ENCODE results near the gene APOL3.
A peak's percentile ranks its signal among the peaks of the same experiment; 100 is the strongest.
"Not testable (repeated sequence)": the region's sequence is repeated elsewhere in the genome, so short reads cannot be mapped to it uniquely, and the experiment has no call there.

Gene APOL3

GRCh38 chr22:36160499-36160942, at the start of gene APOL3:
APOL3 (minus strand) TSS chr22:36160755; CDS start chr22:36149055, 11,700 bp downstream.
- DNase-seq, result no peak

- no peak for DNase-seq
These were observed 49.7 kb upstream of the APOL3 start for GRCh38 chr22:36210224-36210623.

GRCh38 chr22:36209488-36209908, 48.9 kb upstream of the APOL3 start:
- not testable (repeated sequence) for DNase-seq

GRCh38 chr22:36208914-36209313, 48.4 kb upstream of the APOL3 start:
- no peak for DNase-seq

GRCh38 chr22:36208162-36208765, 47.7 kb upstream of the APOL3 start:
- no peak for DNase-seq

- DNase-seq, result no peak
These were observed 45.7 kb upstream of the APOL3 start for GRCh38 chr22:36206255-36206654.

GRCh38 chr22:36205573-36205972, 45.0 kb upstream of the APOL3 start:
- not testable (repeated sequence) for DNase-seq

GRCh38 chr22:36204632-36205015, 44.1 kb upstream of the APOL3 start:
- no peak for DNase-seq

GRCh38 chr22:36204001-36204631, 43.6 kb upstream of the APOL3 start:
- DNase-seq, result no peak

- DNase-seq, result not testable (repeated sequence)
These were observed 42.9 kb upstream of the APOL3 start for GRCh38 chr22:36203441-36203840.

GRCh38 chr22:36202906-36203305, 42.4 kb upstream of the APOL3 start:
- DNase-seq, result not testable (repeated sequence)

- DNase-seq, result no peak
These were observed 41.2 kb upstream of the APOL3 start, which contains the start of gene APOL4 for GRCh38 chr22:36201630-36202319. APOL4 (minus strand) TSS chr22:36201809; CDS start chr22:36201734, 75 bp downstream.

GRCh38 chr22:36201025-36201424, 40.5 kb upstream of the APOL3 start:
- not testable (repeated sequence) for DNase-seq

- no peak for DNase-seq
These were observed 38.5 kb upstream of the APOL3 start for GRCh38 chr22:36199001-36199551.

- no peak for DNase-seq
These were observed 38.0 kb upstream of the APOL3 start for GRCh38 chr22:36198536-36198935.

- DNase-seq, result no peak
These were observed 37.1 kb upstream of the APOL3 start for GRCh38 chr22:36197514-36198146.

GRCh38 chr22:36197065-36197440, 36.5 kb upstream of the APOL3 start:
- peak; percentile 96 for DNase-seq

GRCh38 chr22:36196254-36197064, 35.9 kb upstream of the APOL3 start:
- no peak for DNase-seq

- peak; percentile 92 for DNase-seq
These were observed 34.4 kb upstream of the APOL3 start for GRCh38 chr22:36194971-36195370.

GRCh38 chr22:36194385-36194784, 33.8 kb upstream of the APOL3 start:
- no peak for DNase-seq

- DNase-seq, result no peak
These were observed 33.0 kb upstream of the APOL3 start for GRCh38 chr22:36193577-36193976.

GRCh38 chr22:36193171-36193570, 32.6 kb upstream of the APOL3 start:
- no peak for DNase-seq

All from islet precursor cell (in vitro differentiated cells).